HCT116 (cell line): ENCODE data around the gene DIP2B. TPM values are rescaled to one million over a fixed set of nuclear protein-coding genes. Genes with fewer than 3 reads are reported as not detected.

ENCODE experiments used
- ATAC-seq: fragments of 200-7000 bp; cut with Tn5 transposase; 2 replicates; pipeline ENCODE4 v1.9.1; 2020; ENCODE audit warnings: mild to moderate bottlenecking, moderate library complexity
- BruUV-seq: library from RNA; stranded (reverse); fragments of 400-500 nt; replicated peaks from 2 replicates; lab custom pipeline; 2021; lab: Mats Ljungman, UMichigan
- CTCF ChIA-PET: fragments of 300-600 bp; sonication (Branson Sonifier 250); formaldehyde crosslinking; loops from one replicate; lab custom pipeline; 2021; ENCODE audit warnings: antibody characterized with exemption; lab: Charles Lee
- POLR2A ChIA-PET: fragments of 300-600, 350-600 bp; sonication (Branson Sonifier 250); formaldehyde crosslinking; loops from one replicate; lab custom pipeline; 2021; ENCODE audit warnings: antibody characterized with exemption; lab: Charles Lee
- RAD21 ChIA-PET, 2 experiments: fragments of 300-600 bp; sonication (Branson Sonifier 250); formaldehyde crosslinking; loops; one replicate each; lab custom pipeline; 2023; ENCODE audit warnings: low total read pairs in 2 of 2; ENCODE audit not compliant: uncharacterized antibody in 2 of 2, unreplicated experiment in 2 of 2, low non-redundant PET in 1 of 2; lab: Charles Lee
- DNase-seq: peaks from one replicate; pipeline ENCODE4 v3.0.0-alpha.2; 2010; ENCODE audit warnings: low read depth, low spot score
- H2AFZ ChIP-seq: fragments of 200-600 bp; shearing (Covaris generic), sonication (generic); 2 replicates; pipeline ENCODE4 v1.6.1; 2017; ENCODE audit warnings: low read depth, mixed run types, mixed read lengths, antibody characterized with exemption, low read length; ENCODE audit not compliant: poor library complexity, severe bottlenecking
- H3K27ac ChIP-seq: 2 replicates; pipeline ENCODE4 v1.5.1; 2012; ENCODE audit warnings: low read depth, low read length
- H3K27me3 ChIP-seq: fragments of 200-600 bp; sonication (generic); 2 replicates; pipeline ENCODE4 v1.6.1; 2016; ENCODE audit warnings: mixed run types, low read length, mixed read lengths; ENCODE audit not compliant: insufficient read depth
- H3K36me3 ChIP-seq, 2 experiments: fragments of 200-500 bp in 1 of 2; fragments of 200-600 bp in 1 of 2; sonication (Bioruptor generic) in 1 of 2; sonication (generic) in 1 of 2; 2 replicates each; pipeline versions ENCODE4 v1.5.1 to v1.6.1; 2014 to 2016; ENCODE audit warnings: low read length in 2 of 2, inconsistent platforms in 1 of 2, mixed read lengths in 1 of 2, mixed run types in 1 of 2; ENCODE audit not compliant: insufficient read depth in 2 of 2, control insufficient read depth in 1 of 2
- H3K4me1 ChIP-seq, 2 experiments: fragments of 200-600 bp in 1 of 2; sonication (generic) in 1 of 2; 2 replicates each; pipeline versions ENCODE4 v1.5.1 to v1.6.1; 2012 to 2017; ENCODE audit warnings: low read length in 2 of 2, inconsistent platforms in 1 of 2, mild to moderate bottlenecking in 1 of 2, mixed read lengths in 1 of 2, mixed run types in 1 of 2, moderate library complexity in 1 of 2; ENCODE audit not compliant: insufficient read depth in 2 of 2, control insufficient read depth in 1 of 2
- H3K4me2 ChIP-seq: fragments of 200-600 bp; sonication (generic); 2 replicates; pipeline ENCODE4 v1.6.1; 2017; ENCODE audit warnings: mixed run types, low read length, mixed read lengths
- H3K4me3 ChIP-seq, 2 experiments: fragments of 200-600 bp in 1 of 2; sonication (generic) in 1 of 2; replicated peaks in 1 of 2; 2 replicates each; pipeline ENCODE4 v1.5.1; 2011 to 2016; ENCODE audit warnings: low read length in 2 of 2, control low read depth in 1 of 2, low read depth in 1 of 2, mild to moderate bottlenecking in 1 of 2, mixed read lengths in 1 of 2, mixed run types in 1 of 2
- H3K79me2 ChIP-seq: fragments of 200-600 bp; sonication (generic); 2 replicates; pipeline ENCODE4 v1.6.1; 2017; ENCODE audit warnings: mild to moderate bottlenecking, mixed run types, low read length, moderate library complexity, mixed read lengths; ENCODE audit not compliant: insufficient read depth
- H3K9ac ChIP-seq: fragments of 200-600 bp; sonication (generic); 2 replicates; pipeline ENCODE4 v1.6.1; 2016; ENCODE audit warnings: low read length, mixed read lengths
- H3K9me2 ChIP-seq: fragments of 200-600 bp; sonication (generic), shearing (Covaris generic); 2 replicates; pipeline ENCODE4 v1.6.1; 2017; ENCODE audit warnings: mixed run types, mild to moderate bottlenecking, moderate library complexity; ENCODE audit not compliant: insufficient read depth
- H3K9me3 ChIP-seq, 2 experiments: fragments of 200-500 bp in 1 of 2; fragments of 200-600 bp in 1 of 2; sonication (Bioruptor generic) in 1 of 2; sonication (generic) in 1 of 2; 2 replicates each; pipeline ENCODE4 v1.6.1; 2014 to 2017; ENCODE audit warnings: low read length in 2 of 2, mixed read lengths in 2 of 2, inconsistent platforms in 1 of 2, low read depth in 1 of 2, mild to moderate bottlenecking in 1 of 2, mixed run types in 1 of 2, moderate library complexity in 1 of 2; ENCODE audit not compliant: control insufficient read depth in 1 of 2, insufficient read depth in 1 of 2
- H4K20me1 ChIP-seq: fragments of 200-600 bp; sonication (generic), shearing (Covaris generic); 2 replicates; pipeline ENCODE4 v1.6.1; 2017; ENCODE audit warnings: mixed run types, mild to moderate bottlenecking, moderate library complexity; ENCODE audit not compliant: insufficient read depth
- CBX3 ChIP-seq: IDR thresholded peaks from 2 replicates; pipeline ENCODE4 v1.6.1; 2012; ENCODE audit warnings: low read depth
- CEBPB ChIP-seq: IDR thresholded peaks from 2 replicates; pipeline ENCODE4 v1.6.1; 2012; ENCODE audit warnings: low read depth
- CTCF ChIP-seq, 3 experiments: fragments of 200-600 bp in 1 of 3; sonication (generic) in 1 of 3; IDR thresholded peaks in 2 of 3; conservative IDR thresholded peaks in 1 of 3; 2 replicates each; pipeline ENCODE4 v1.5.1; 2012 to 2017; ENCODE audit warnings: low read depth in 2 of 3, low read length in 2 of 3, antibody characterized with exemption in 1 of 3, borderline replicate concordance in 1 of 3, control low read depth in 1 of 3, mild to moderate bottlenecking in 1 of 3, mixed read lengths in 1 of 3, mixed run types in 1 of 3, moderate library complexity in 1 of 3; ENCODE audit not compliant: insufficient read depth in 1 of 3
- ELF1 ChIP-seq: IDR thresholded peaks from 2 replicates; pipeline ENCODE4 v1.6.1; 2012; ENCODE audit warnings: low read depth, borderline replicate concordance
- EZH2phosphoT487 ChIP-seq: fragments of 200-600 bp; IDR thresholded peaks from 2 replicates; pipeline ENCODE4 v1.6.1; 2018; ENCODE audit warnings: antibody characterized with exemption, borderline replicate concordance
- JUND ChIP-seq: IDR thresholded peaks from 2 replicates; pipeline ENCODE4 v1.6.1; 2012
- RAD21 ChIP-seq: IDR thresholded peaks from 2 replicates; pipeline ENCODE4 v1.6.1; 2012; ENCODE audit warnings: low read depth, mild to moderate bottlenecking
- REST ChIP-seq: IDR thresholded peaks from 2 replicates; pipeline ENCODE4 v1.6.1; 2012; ENCODE audit warnings: low read depth
- SIN3A ChIP-seq: IDR thresholded peaks from 2 replicates; pipeline ENCODE4 v1.6.1; 2012; ENCODE audit warnings: low read depth
- SRF ChIP-seq: IDR thresholded peaks from 2 replicates; pipeline ENCODE4 v1.6.1; 2012; ENCODE audit warnings: low read depth
- YY1 ChIP-seq: IDR thresholded peaks from 2 replicates; pipeline ENCODE4 v1.6.1; 2011; ENCODE audit warnings: low read length, low read depth, moderate library complexity, mild to moderate bottlenecking; ENCODE audit not compliant: insufficient replicate concordance; ENCODE audit errors: extremely low read depth
- ZFX ChIP-seq: fragments of 450-650 bp; IDR thresholded peaks from 2 replicates; pipeline ENCODE4 v1.6.1; 2017
- intact Hi-C: fragments of 100-400 bp; cut with micrococcal nuclease; formaldehyde crosslinking; loops from 2 replicates; pipeline ENCODE4 v1.10.0; 2022
- total RNA-seq: library from RNA; stranded (reverse); gene quantifications from one replicate; pipeline ENCODE4 v1.2.1, GENCODE V29; 2021; ENCODE audit not compliant: unreplicated experiment

Gene DIP2B
- total RNA-seq, 1 experiment from 2014 or later, result 32.3 TPM

GRCh38 chr12:50615145-50615906, 110.5 kb downstream of the DIP2B start:
- H2AFZ ChIP-seq, result no peak overlapping the region
- no peak for ATAC-seq
- H3K9me3 ChIP-seq, result no peaks in the 10 kb centered on the region
- peaks cover 42% of the 10 kb centered on the region for H3K79me2 ChIP-seq
- no peak overlapping the region for H3K27ac ChIP-seq
- ChIA-PET POLR2A (no interaction called here), RAD21 (no interaction called here), CTCF (no interaction called here)
- intact Hi-C loops, result no loop called here
- DNase-seq, result no peak
- TF ChIP-seq ZFX, result no peak
- TF ChIP-seq EZH2phosphoT487, result no peak
- TF ChIP-seq SRF, result no peak
- no peak for TF ChIP-seq JUND
- TF ChIP-seq CBX3, result no peak
- no peak for TF ChIP-seq SIN3A
- no peak for TF ChIP-seq CTCF (IDR thresholded peaks at IDR 0.05 in 2 of 3, conservative IDR thresholded peaks at IDR 0.05 in 1 of 3; ENCODE audit: borderline replicate concordance in 1 of 3, insufficient read depth in 1 of 3, low read depth in 2 of 3, low read length in 2 of 3)
- TF ChIP-seq RAD21, result no peak
- no peak for TF ChIP-seq REST
- TF ChIP-seq CEBPB, result no peak
- TF ChIP-seq YY1, result no peak
- no peak for TF ChIP-seq ELF1
- no peak overlapping the region for H3K9ac ChIP-seq
- BruUV-seq, result no TSS peak
- H3K9me2 ChIP-seq, result no peaks in the 10 kb centered on the region
- no peaks in the 10 kb centered on the region for H4K20me1 ChIP-seq
- no peaks in the 10 kb centered on the region for H3K36me3 ChIP-seq
- no peaks in the 10 kb centered on the region for H3K27me3 ChIP-seq
- peak overlapping the region; percentile 27 for H3K4me2 ChIP-seq
- no peak overlapping the region for H3K4me3 ChIP-seq
- H3K4me1 ChIP-seq, result peaks cover 47 to 69% of the 10 kb centered on the region in 2 experiments
